Mammary epithelial cell (primary cell): Measurements from ENCODE around the gene LRRC37A2.
"Not testable (repeated sequence)": the region's sequence is repeated elsewhere in the genome, so short reads cannot be mapped to it uniquely, and the experiment has no call there.

ENCODE experiments used
- EZH2 ChIP-seq: IDR thresholded peaks from 2 replicates; pipeline ENCODE4 v1.6.1; 2012; ENCODE audit warnings: low read length, inconsistent platforms, borderline replicate concordance
- TF ChIP-seq, protein P1 (sequence below), 2 donors: IDR thresholded peaks in 1 of 2; conservative IDR thresholded peaks in 1 of 2; 2 replicates each; pipeline ENCODE4 v1.5.1; 2011 to 2012; ENCODE audit warnings: inconsistent platforms in 2 of 2, low read length in 2 of 2, mild to moderate bottlenecking in 2 of 2, control low read depth in 1 of 2, low read depth in 1 of 2; ENCODE audit not compliant: insufficient read depth in 1 of 2; ENCODE audit errors: extremely low read depth in 1 of 2

DNA sequence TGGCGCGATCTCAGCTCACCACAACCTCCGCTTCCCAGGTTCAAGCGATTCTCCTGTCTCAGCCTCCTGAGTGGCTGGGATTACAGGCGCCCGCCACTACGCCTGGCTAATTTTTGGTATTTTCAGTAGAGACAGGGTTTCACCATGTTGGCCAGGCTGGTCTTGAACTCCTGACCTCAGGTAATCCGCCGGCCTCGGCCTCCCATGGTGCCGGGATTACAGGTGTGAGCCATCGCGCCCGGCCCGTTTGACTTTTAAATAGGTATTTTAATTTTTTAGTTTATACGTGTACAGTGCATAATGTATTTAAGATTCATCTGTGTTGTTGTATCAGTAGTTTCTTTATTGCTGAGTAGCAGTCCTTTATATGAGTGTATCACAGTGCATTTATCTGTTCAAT, 20.2 kb upstream of the LRRC37A2 start:
- TF ChIP-seq, protein P1, sequence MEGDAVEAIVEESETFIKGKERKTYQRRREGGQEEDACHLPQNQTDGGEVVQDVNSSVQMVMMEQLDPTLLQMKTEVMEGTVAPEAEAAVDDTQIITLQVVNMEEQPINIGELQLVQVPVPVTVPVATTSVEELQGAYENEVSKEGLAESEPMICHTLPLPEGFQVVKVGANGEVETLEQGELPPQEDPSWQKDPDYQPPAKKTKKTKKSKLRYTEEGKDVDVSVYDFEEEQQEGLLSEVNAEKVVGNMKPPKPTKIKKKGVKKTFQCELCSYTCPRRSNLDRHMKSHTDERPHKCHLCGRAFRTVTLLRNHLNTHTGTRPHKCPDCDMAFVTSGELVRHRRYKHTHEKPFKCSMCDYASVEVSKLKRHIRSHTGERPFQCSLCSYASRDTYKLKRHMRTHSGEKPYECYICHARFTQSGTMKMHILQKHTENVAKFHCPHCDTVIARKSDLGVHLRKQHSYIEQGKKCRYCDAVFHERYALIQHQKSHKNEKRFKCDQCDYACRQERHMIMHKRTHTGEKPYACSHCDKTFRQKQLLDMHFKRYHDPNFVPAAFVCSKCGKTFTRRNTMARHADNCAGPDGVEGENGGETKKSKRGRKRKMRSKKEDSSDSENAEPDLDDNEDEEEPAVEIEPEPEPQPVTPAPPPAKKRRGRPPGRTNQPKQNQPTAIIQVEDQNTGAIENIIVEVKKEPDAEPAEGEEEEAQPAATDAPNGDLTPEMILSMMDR (conservative IDR thresholded peaks at IDR 0.05 in 1 of 2, IDR thresholded peaks at IDR 0.05 in 1 of 2; ENCODE audit: extremely low read depth in 1 of 2, insufficient read depth in 1 of 2, low read depth in 1 of 2, low read length in 2 of 2): not testable (repeated sequence)
- not testable (repeated sequence) for TF ChIP-seq EZH2
